ENCODE results near the gene RAB24. TPM values are rescaled to one million over a fixed set of nuclear protein-coding genes. Genes with fewer than 3 reads are reported as not detected.

Gene RAB24
- polyA plus RNA-seq, 1 experiment = 54.7 TPM

DNA sequence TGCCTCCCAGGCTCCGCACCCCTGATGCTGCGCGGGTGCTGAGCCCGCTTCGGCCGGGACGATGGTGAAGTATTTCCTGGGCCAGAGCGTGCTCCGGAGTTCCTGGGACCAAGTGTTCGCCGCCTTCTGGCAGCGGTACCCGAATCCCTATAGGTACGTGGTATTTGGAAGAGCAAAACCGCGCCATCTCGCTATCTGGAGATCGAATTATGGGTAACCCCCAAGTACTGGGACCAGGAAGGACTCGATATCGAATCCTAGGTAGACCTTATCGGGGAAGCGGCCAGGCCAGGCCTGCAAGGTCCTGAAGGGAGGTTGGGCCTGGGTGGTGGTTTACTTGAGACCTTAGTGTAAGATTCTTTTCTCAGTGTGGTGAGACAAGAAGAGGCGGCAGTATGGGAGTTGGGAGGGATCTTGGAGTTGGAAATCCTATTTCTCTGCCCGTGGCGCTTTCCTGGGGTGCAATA is 439 bp upstream of the RAB24 start:
- no peaks in the 10 kb centered on the region for H3K27me3 ChIP-seq (ENCODE audit: control insufficient read depth, insufficient read depth, low read length)
- no peak for DNase-seq (ENCODE audit: low read depth)
- ChIA-PET CTCF (interaction anchor here (10.3 kb wide), 1 partner anchor 191 kb away, joined by 84 read pairs; no protein-coding TSS in a partner anchor), POLR2A (no interaction called here)
- H3K4me3 ChIP-seq (ENCODE audit: low read depth, low read length) = peak overlapping the region; percentile 71
- TF ChIP-seq, protein P1, sequence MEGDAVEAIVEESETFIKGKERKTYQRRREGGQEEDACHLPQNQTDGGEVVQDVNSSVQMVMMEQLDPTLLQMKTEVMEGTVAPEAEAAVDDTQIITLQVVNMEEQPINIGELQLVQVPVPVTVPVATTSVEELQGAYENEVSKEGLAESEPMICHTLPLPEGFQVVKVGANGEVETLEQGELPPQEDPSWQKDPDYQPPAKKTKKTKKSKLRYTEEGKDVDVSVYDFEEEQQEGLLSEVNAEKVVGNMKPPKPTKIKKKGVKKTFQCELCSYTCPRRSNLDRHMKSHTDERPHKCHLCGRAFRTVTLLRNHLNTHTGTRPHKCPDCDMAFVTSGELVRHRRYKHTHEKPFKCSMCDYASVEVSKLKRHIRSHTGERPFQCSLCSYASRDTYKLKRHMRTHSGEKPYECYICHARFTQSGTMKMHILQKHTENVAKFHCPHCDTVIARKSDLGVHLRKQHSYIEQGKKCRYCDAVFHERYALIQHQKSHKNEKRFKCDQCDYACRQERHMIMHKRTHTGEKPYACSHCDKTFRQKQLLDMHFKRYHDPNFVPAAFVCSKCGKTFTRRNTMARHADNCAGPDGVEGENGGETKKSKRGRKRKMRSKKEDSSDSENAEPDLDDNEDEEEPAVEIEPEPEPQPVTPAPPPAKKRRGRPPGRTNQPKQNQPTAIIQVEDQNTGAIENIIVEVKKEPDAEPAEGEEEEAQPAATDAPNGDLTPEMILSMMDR (IDR thresholded peaks at IDR 0.05; ENCODE audit: insufficient read depth, low read depth, low read length) = no peak
- peaks cover 16% of the 10 kb centered on the region for H3K36me3 ChIP-seq (ENCODE audit: control insufficient read depth, insufficient read depth, low read length)

DNA sequence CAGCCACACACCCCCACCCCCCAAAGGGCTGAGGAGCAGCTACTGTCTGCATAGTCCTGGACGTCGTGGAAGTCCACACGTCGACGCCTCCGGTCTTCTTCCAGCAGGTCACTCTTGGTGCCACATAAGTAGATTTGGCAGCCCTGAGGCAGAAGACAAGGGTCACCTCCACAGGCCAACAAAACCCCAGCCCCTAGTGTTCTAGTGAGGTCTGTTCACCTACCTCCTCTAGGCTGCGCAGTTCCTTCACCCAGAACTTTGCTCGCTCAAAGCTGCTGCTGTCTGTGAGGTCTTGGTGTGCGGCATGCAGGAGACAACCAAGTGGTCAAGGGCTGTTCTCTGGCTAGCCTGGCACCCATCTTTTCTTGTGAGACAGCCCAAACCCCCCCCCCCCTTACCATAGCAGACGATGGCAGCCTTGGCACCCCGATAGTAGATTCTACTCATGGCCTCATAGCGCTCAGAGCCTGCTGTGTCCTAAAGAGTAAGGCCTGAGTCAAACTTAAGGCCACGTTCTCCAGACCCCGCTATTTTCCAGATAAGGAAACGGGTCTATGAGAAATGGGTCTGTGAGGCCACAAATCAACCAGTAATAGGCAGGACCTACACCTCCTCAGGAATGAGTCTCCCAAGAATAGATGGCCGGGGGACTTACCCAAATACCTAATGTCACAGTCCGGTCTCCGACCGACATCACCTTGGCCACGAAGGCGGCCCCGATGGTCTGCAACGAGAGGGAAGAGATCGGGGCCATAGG is 987 bp downstream of the RAB24 start:
- ChIA-PET CTCF (interaction anchor here (1.1 to 10.3 kb wide), 4 partner anchors 8 to 190 kb away, joined by 3 to 84 read pairs (median 5); no protein-coding TSS in a partner anchor), POLR2A (no interaction called here)
- TF ChIP-seq, protein P1 (IDR thresholded peaks at IDR 0.05; ENCODE audit: insufficient read depth, low read depth, low read length) = peak; percentile 30; the same call in 1 of the 2 replicates
- Histone ChIP-seq H3K27me3 (ENCODE audit: control insufficient read depth, insufficient read depth, low read length) (no peaks in the 10 kb centered on the region), H3K36me3 (ENCODE audit: control insufficient read depth, insufficient read depth, low read length) (peaks cover 16% of the 10 kb centered on the region), H3K4me3 (ENCODE audit: low read depth, low read length) (peak overlapping the region; percentile 71)
- DNase-seq (ENCODE audit: low read depth) = no peak

DNA sequence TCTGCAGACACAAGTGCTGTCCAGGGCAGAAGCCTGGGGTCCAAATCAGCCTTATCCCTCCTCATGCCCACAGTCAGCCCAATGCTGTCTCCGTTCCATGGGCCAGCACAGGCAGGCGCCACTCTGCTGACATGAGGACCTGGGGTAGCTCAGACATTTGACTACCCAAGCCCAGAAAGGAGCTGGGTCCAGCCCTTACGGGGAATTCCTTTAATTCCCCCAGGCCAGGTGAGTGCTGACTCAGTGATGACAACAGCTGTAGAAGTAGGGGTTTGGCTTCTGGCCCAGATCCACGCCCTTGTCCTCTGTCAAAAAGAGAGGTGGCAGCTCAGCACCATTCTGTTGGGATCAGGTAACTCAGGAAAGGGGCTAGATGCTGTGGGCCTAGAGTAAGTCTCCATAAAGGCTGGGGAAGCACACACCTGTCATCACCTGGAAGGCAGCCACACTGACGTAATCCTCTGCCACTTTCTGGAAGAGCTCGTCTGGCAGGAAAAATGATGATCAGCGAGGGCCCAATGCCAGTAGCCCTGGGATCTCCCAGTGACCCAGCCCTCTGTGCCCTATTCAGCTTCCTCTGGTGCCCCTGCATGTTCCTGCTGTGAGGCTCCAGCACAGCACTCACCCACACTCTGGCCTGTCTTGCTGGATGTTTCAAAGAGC is 1.9 kb downstream of the RAB24 start:
- no peak for DNase-seq (ENCODE audit: low read depth)
- TF ChIP-seq, protein P1 (IDR thresholded peaks at IDR 0.05; ENCODE audit: insufficient read depth, low read depth, low read length) = no peak
- Histone ChIP-seq H3K27me3 (ENCODE audit: control insufficient read depth, insufficient read depth, low read length) (no peaks in the 10 kb centered on the region), H3K36me3 (ENCODE audit: control insufficient read depth, insufficient read depth, low read length) (peaks cover 14% of the 10 kb centered on the region), H3K4me3 (ENCODE audit: low read depth, low read length) (no peak overlapping the region)
- CTCF ChIA-PET = interaction anchor here (1.0 to 10.3 kb wide), 5 partner anchors 8 to 189 kb away, joined by 3 to 84 read pairs (median 4); no protein-coding TSS in a partner anchor
- POLR2A ChIA-PET = no interaction called here

DNA sequence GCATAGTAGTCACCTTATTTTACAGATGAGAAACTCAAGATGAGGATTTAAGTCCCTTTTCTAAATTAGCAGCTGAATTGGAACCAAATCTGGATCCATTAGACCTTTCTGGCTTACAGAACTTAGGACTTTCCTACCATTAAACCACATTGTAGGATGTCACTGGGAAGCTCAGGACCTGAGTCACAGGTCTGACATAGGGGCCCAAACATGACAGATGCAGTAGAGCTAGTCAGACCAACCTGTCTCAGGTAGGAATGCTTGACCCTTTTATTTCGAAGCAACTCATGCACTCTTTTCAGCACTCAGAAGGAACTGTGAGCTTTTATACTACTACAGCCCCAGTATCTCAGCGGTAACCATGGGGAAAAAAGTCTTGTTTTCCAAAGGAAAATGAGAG is 2.6 kb downstream of the RAB24 start:
- TF ChIP-seq, protein P1 (IDR thresholded peaks at IDR 0.05; ENCODE audit: insufficient read depth, low read depth, low read length) = no peak
- ChIA-PET CTCF (interaction anchor here (1.0 to 10.3 kb wide), 4 partner anchors 9 to 188 kb away, joined by 3 to 84 read pairs (median 5); no protein-coding TSS in a partner anchor), POLR2A (no interaction called here)
- H3K27me3 ChIP-seq (ENCODE audit: control insufficient read depth, insufficient read depth, low read length) = no peaks in the 10 kb centered on the region
- H3K4me3 ChIP-seq (ENCODE audit: low read depth, low read length) = no peak overlapping the region
- H3K36me3 ChIP-seq (ENCODE audit: control insufficient read depth, insufficient read depth, low read length) = peaks cover 16% of the 10 kb centered on the region
- no peak for DNase-seq (ENCODE audit: low read depth)
